GM06990 (cell line): ENCODE measurements around the gene ZNF43.
"Not testable (repeated sequence)": the region's sequence is repeated elsewhere in the genome, so short reads cannot be mapped to it uniquely, and the experiment has no call there.

Source experiments
- DNase-seq: peaks from one replicate; pipeline ENCODE4 v3.0.0-alpha.2; 2011; ENCODE audit not compliant: insufficient read length; ENCODE audit errors: extremely low read depth
- H3K27me3 ChIP-seq: replicated peaks from 2 replicates; pipeline ENCODE4 v1.6.0; 2011; ENCODE audit warnings: low read length; ENCODE audit not compliant: control insufficient read depth, insufficient read depth
- H3K36me3 ChIP-seq: 2 replicates; pipeline ENCODE4 v1.5.1; 2011; ENCODE audit warnings: low read length; ENCODE audit not compliant: control insufficient read depth, insufficient read depth
- H3K4me3 ChIP-seq: replicated peaks from 2 replicates; pipeline ENCODE4 v1.5.1; 2011; ENCODE audit warnings: low read depth, mild to moderate bottlenecking, control low read depth, low read length
- CTCF ChIP-seq: IDR thresholded peaks from 2 replicates; pipeline ENCODE4 v1.5.1; 2011; ENCODE audit warnings: low read length, control low read depth, mild to moderate bottlenecking, inconsistent platforms; ENCODE audit not compliant: insufficient read depth, poor library complexity, severe bottlenecking

ZNF43 gene

DNA sequence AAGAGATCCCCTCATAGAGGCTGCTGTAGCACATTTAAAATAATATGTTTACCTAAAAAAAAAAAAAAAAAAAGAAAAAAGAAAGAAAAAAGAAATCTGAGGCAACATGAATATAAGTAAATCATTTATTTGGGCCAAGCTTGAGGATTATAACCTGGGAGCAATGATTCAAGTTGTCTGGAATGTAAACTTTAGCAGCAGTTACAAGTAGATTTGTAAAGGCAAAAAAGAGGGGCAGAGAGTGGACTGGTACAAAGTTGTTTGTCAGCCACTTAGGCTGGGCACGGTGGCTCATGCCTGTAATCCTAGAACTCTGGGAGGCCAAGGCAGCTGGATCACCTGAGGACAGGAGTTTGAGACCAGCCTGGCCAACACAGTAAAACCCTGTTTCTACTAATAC, 11.3 kb downstream of the ZNF43 start:
- Histone ChIP-seq H3K4me3 (no peak overlapping the region), H3K27me3 (no peaks in the 10 kb centered on the region), H3K36me3 (peaks cover 5% of the 10 kb centered on the region)
- no peak for DNase-seq
- no peak for TF ChIP-seq CTCF

DNA sequence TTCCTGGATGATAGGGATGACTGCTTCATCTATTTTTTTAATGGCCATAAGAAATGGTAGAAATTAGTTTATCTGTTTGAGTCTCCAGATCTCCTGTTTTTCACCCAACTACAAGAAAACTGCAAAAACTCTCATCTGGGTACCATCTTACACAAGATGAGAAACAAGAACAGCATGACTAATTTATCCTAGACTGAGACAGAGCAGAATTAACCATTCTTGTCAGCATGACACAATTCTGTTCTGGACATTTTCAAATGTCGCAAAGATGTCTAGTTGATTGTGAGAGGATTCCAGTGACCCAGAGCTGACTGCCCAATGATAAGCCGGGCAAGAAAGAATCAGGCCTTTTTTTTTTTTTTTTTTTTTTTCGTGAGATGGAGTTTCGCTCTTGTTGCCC, 12.8 kb downstream of the ZNF43 start:
- no peak for DNase-seq
- H3K4me3 ChIP-seq, result no peak overlapping the region

DNA sequence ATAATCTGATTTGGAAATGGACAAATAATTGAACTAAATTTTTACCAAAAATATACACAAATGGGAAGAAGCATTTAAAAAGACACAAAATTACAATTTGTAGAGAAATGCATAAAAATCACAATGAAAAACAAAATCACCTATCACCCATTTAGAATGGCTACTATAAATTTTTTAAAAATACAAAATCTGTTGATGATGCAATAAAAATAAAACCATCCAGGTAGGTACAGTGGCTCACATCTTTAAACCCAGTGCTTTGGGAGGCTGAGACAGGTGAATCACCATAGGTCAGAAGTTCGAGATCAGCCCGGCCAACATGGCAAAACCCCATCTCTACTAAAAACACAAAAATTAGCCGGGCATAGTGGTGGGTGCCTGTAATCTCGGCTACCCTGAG, 23.5 kb downstream of the ZNF43 start:
- no peaks in the 10 kb centered on the region for H3K27me3 ChIP-seq
- no peak for DNase-seq
- H3K4me3 ChIP-seq, result no peak overlapping the region
- TF ChIP-seq CTCF, result no peak
- peaks cover 6% of the 10 kb centered on the region for H3K36me3 ChIP-seq

More for the DNA sequence above, 12.8 kb downstream of the ZNF43 start:
- H3K27me3 ChIP-seq, result no peaks in the 10 kb centered on the region
- no peak for TF ChIP-seq CTCF
- H3K36me3 ChIP-seq, result peaks cover 5% of the 10 kb centered on the region

GRCh38 chr19:21808400-21809000, 27.5 kb downstream of the ZNF43 start:
- DNase-seq, H3K27me3 ChIP-seq, H3K4me3 ChIP-seq, H3K36me3 ChIP-seq: not testable (repeated sequence)

GRCh38 chr19:21789466-21790085, 46.4 kb downstream of the ZNF43 start:
- no peaks in the 10 kb centered on the region for H3K36me3 ChIP-seq
- no peak for TF ChIP-seq CTCF
- DNase-seq, result no peak
- no peaks in the 10 kb centered on the region for H3K27me3 ChIP-seq
- H3K4me3 ChIP-seq, result no peak overlapping the region

DNA sequence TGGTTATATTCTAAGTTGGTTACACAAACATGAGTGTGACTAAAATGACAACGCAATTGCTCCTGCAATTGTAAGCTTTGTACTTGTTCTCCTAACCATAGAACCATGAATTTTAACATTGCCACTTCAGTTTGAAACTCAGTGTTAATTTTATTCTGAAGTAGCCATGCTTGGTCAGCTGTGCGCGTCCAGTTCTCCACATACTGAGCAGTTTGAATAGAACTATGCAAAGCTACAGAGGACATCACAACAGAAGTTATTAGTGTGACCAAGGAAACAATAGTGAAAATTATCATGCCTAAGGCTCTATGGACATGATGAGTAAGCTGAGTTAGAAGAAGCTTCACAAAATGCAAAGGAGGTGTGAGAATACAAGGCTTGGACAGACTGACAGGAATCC, 49.0 kb downstream of the ZNF43 start:
- no peaks in the 10 kb centered on the region for H3K36me3 ChIP-seq
- no peak for TF ChIP-seq CTCF
- no peak for DNase-seq
- no peaks in the 10 kb centered on the region for H3K27me3 ChIP-seq
- no peak overlapping the region for H3K4me3 ChIP-seq

GRCh38 chr19:21775792-21776191, 60.2 kb downstream of the ZNF43 start:
- not testable (repeated sequence) for H3K4me3 ChIP-seq, H3K27me3 ChIP-seq, H3K36me3 ChIP-seq, DNase-seq
